B cell (primary cell): Measurements from ENCODE around the gene CELA3A. TPM values are rescaled to one million over a fixed set of nuclear protein-coding genes. Genes with fewer than 3 reads are reported as not detected.

ENCODE experiments used
- ATAC-seq: fragments of 200-7000 bp; cut with Tn5 transposase; one replicate; pipeline ENCODE4 v1.10.0; 2021; ENCODE audit warnings: low read depth, mild to moderate bottlenecking, moderate number of reproducible peaks, moderate library complexity
- CTCF ChIA-PET: fragments of 350-600 bp; sonication (Branson Sonifier 250); formaldehyde crosslinking; loops from one replicate; lab custom pipeline; 2021; ENCODE audit warnings: antibody characterized with exemption, inconsistent platforms; lab: Charles Lee
- POLR2A ChIA-PET: fragments of 350-600 bp; sonication (Branson Sonifier 250); formaldehyde crosslinking; loops from one replicate; lab custom pipeline; 2021; ENCODE audit warnings: antibody characterized with exemption; lab: Charles Lee
- DNase-seq: peaks from one replicate; pipeline ENCODE4 v3.0.0; 2013
- H2AFZ ChIP-seq: 2 replicates; pipeline ENCODE4 v1.6.1; 2012; ENCODE audit warnings: mild to moderate bottlenecking, low read depth, low read length; ENCODE audit not compliant: insufficient read depth, poor library complexity, severe bottlenecking
- H3K27ac ChIP-seq, 2 donors: 1 replicate in 1 of 2; 2 replicates in 1 of 2; pipeline ENCODE4 v1.5.1; 2012 to 2013; ENCODE audit warnings: low read length in 2 of 2, mild to moderate bottlenecking in 2 of 2, moderate library complexity in 1 of 2
- H3K27me3 ChIP-seq, 4 experiments: fragments of 200-600 bp in 1 of 4; sonication (generic) in 1 of 4; replicated peaks in 1 of 4; 1 replicate in 2 of 4; 2 replicates in 2 of 4; pipeline versions ENCODE4 v1.6.1 to v1.7.0; 2013 to 2016; ENCODE audit warnings: low read length in 3 of 4, mild to moderate bottlenecking in 2 of 4, mixed read lengths in 1 of 4, moderate library complexity in 1 of 4; ENCODE audit not compliant: insufficient read depth in 4 of 4, control insufficient read depth in 3 of 4; ENCODE audit errors: control extremely low read depth in 1 of 4
- H3K36me3 ChIP-seq, 2 experiments: replicated peaks in 1 of 2; 1 replicate in 1 of 2; 2 replicates in 1 of 2; pipeline versions ENCODE4 v1.6.1 to v1.7.1; 2013; ENCODE audit warnings: low read length in 1 of 2; ENCODE audit not compliant: insufficient read depth in 2 of 2, control insufficient read depth in 1 of 2; ENCODE audit errors: control extremely low read depth in 1 of 2, extremely low read depth in 1 of 2
- H3K4me1 ChIP-seq, 2 donors: fragments of 200-600 bp in 1 of 2; sonication (generic) in 1 of 2; 1 replicate in 1 of 2; 2 replicates in 1 of 2; pipeline versions ENCODE4 v1.5.1 to v1.6.1; 2013 to 2017; ENCODE audit warnings: low read length in 2 of 2; ENCODE audit not compliant: control insufficient read depth in 2 of 2, insufficient read depth in 2 of 2
- H3K4me2 ChIP-seq: replicated peaks from 2 replicates; pipeline ENCODE3; 2012; ENCODE audit warnings: mild to moderate bottlenecking, low read depth, low read length; ENCODE audit not compliant: poor library complexity, severe bottlenecking
- H3K4me3 ChIP-seq, 5 experiments: fragments of 200-600 bp in 1 of 5; sonication (generic) in 1 of 5; 1 replicate in 3 of 5; 2 replicates in 2 of 5; pipeline versions ENCODE4 v1.5.1 to v1.7.0; 2011 to 2016; ENCODE audit warnings: low read length in 4 of 5, mild to moderate bottlenecking in 4 of 5, low read depth in 2 of 5, control low read depth in 1 of 5, moderate library complexity in 1 of 5; ENCODE audit not compliant: insufficient read depth in 1 of 5; ENCODE audit errors: control extremely low read depth in 1 of 5, extremely low read depth in 1 of 5
- H3K79me2 ChIP-seq: fragments of 200-600 bp; sonication (generic); one replicate; pipeline ENCODE4 v1.6.0; 2016; ENCODE audit warnings: low read length; ENCODE audit not compliant: control insufficient read depth, insufficient read depth
- H3K9ac ChIP-seq: fragments of 200-600 bp; sonication (generic); 2 replicates; pipeline ENCODE4 v1.6.1; 2017; ENCODE audit warnings: mild to moderate bottlenecking, low read length, moderate library complexity
- H3K9me3 ChIP-seq, 3 donors: one replicate each; pipeline versions ENCODE4 v1.6.1 to v1.7.1; 2013; ENCODE audit warnings: low read length in 2 of 3; ENCODE audit not compliant: control insufficient read depth in 2 of 3, insufficient read depth in 1 of 3; ENCODE audit errors: control extremely low read depth in 1 of 3
- H4K20me1 ChIP-seq: 2 replicates; pipeline ENCODE4 v1.6.0; 2012; ENCODE audit warnings: mild to moderate bottlenecking, low read length; ENCODE audit not compliant: insufficient read depth, control insufficient read depth, poor library complexity, severe bottlenecking
- H3K27ac Mint-ChIP-seq: one replicate; pipeline ENCODE4 v1.8.0; 2021; ENCODE audit warnings: mixed read lengths
- H3K27me3 Mint-ChIP-seq: one replicate; pipeline ENCODE4 v1.8.0; 2021; ENCODE audit warnings: mixed read lengths
- H3K4me1 Mint-ChIP-seq: one replicate; pipeline ENCODE4 v1.8.0; 2021; ENCODE audit warnings: mixed read lengths
- H3K4me3 Mint-ChIP-seq: one replicate; pipeline ENCODE4 v1.8.0; 2021; ENCODE audit warnings: mixed read lengths
- H3K9me3 Mint-ChIP-seq: one replicate; pipeline ENCODE4 v1.8.0; 2022; ENCODE audit warnings: mixed read lengths; ENCODE audit not compliant: insufficient read depth
- EZH2 ChIP-seq: IDR thresholded peaks from 2 replicates; pipeline ENCODE4 v1.6.1; 2012; ENCODE audit warnings: borderline replicate concordance, low read depth, mild to moderate bottlenecking, moderate library complexity, low read length; ENCODE audit not compliant: insufficient read depth, poor library complexity, severe bottlenecking
- WGBS: methylation state at CpG from one replicate; pipeline ENCODE4 v1.1.5; 2013; ENCODE audit warnings: missing lambda C conversion rate; ENCODE audit not compliant: insufficient coverage; 5-methylcytosine and 5-hydroxymethylcytosine counted together
- intact Hi-C: fragments of 100-400 bp; cut with micrococcal nuclease; formaldehyde crosslinking; loops from one replicate; pipeline ENCODE4 v1.10.0; 2022
- polyA plus RNA-seq: library from polyadenylated mRNA; depleted of rRNA; stranded (reverse); fragments of >200 nt; gene quantifications from 2 replicates; pipeline ENCODE4 v1.2.3, GENCODE V29; 2012
- total RNA-seq, 2 donors: library from RNA; stranded (reverse); fragments of 120-200 nt in 1 of 2; gene quantifications; 1 replicate in 1 of 2; 2 replicates in 1 of 2; pipeline versions ENCODE4 v1.2.3 to v1.2.4, GENCODE V29; 2013 to 2022
- TF ChIP-seq, protein P1 (sequence below): fragments of 200-600 bp; IDR thresholded peaks from one replicate; pipeline ENCODE4 v1.8.0; 2022; ENCODE audit warnings: antibody characterized with exemption, mild to moderate bottlenecking

The CELA3A gene
- total and polyA plus RNA-seq, 2 donors (not counting 1 experiment from before 2014, with no cell fraction given), result not detected

DNA sequence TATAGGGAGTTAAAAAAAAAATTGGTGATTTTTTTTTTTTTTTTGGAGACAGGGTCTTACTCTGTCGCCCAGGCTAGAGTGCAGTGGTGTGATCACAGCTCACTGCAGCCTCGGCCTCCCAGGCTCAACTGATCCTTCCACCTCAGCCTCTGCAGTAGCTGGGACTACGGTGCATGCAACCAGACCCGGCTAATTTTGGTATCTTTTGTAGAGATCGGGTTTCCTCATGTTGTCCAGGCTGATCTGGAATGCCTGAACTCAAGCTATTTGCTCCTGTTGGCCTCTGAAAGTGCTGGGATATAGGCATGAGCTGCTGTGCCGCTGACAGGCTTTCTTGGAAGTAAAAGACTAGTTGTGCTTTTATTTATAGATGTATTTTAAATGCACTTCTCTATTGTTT lies 54.0 kb downstream of the CELA3A start:
- ATAC-seq (no peak), DNase-seq (no peak)
- Mint-ChIP-seq H3K27me3 (no peaks in the 10 kb centered on the region), H3K4me1 (peaks cover 58% of the 10 kb centered on the region), H3K27ac (no peak overlapping the region), H3K9me3 (no peaks in the 10 kb centered on the region), H3K4me3 (peak overlapping the region; percentile 64)
- peaks cover 80% of the 10 kb centered on the region for H3K79me2 ChIP-seq
- peaks cover 67% of the 10 kb centered on the region for H4K20me1 ChIP-seq
- TF ChIP-seq, protein P1, sequence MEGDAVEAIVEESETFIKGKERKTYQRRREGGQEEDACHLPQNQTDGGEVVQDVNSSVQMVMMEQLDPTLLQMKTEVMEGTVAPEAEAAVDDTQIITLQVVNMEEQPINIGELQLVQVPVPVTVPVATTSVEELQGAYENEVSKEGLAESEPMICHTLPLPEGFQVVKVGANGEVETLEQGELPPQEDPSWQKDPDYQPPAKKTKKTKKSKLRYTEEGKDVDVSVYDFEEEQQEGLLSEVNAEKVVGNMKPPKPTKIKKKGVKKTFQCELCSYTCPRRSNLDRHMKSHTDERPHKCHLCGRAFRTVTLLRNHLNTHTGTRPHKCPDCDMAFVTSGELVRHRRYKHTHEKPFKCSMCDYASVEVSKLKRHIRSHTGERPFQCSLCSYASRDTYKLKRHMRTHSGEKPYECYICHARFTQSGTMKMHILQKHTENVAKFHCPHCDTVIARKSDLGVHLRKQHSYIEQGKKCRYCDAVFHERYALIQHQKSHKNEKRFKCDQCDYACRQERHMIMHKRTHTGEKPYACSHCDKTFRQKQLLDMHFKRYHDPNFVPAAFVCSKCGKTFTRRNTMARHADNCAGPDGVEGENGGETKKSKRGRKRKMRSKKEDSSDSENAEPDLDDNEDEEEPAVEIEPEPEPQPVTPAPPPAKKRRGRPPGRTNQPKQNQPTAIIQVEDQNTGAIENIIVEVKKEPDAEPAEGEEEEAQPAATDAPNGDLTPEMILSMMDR, result no peak
- no peak for TF ChIP-seq EZH2
- peaks cover 58% of the 10 kb centered on the region in 2 donors for H3K4me1 ChIP-seq
- CTCF ChIA-PET, result interaction anchor here (1.2 to 9.3 kb wide), 3 partner anchors 32 to 45 kb away, joined by 3 to 89 read pairs (median 5); no protein-coding TSS in a partner anchor
- intact Hi-C loops, result no loop called here
- peak overlapping the region; percentile 39 for H3K4me2 ChIP-seq
- H3K36me3 ChIP-seq, result peaks cover 5 to 31% of the 10 kb centered on the region in 2 experiments
- WGBS, result 68% methylated on average over 2 of the region's 6 CpGs
- peak overlapping the region; percentile 14 to 25 for H3K27ac ChIP-seq
- H3K4me3 ChIP-seq, result peak overlapping the region in 1 of 5 experiments; percentile 16
- no peak overlapping the region for H2AFZ ChIP-seq
- no peak overlapping the region for H3K9ac ChIP-seq
- no peaks in the 10 kb centered on the region for H3K9me3 ChIP-seq
- POLR2A ChIA-PET, result interaction anchor here (0.7 to 3.8 kb wide), 4 partner anchors 20 to 53 kb away, joined by 3 to 25 read pairs (median 8); no protein-coding TSS in a partner anchor
- H3K27me3 ChIP-seq, result no peaks in the 10 kb centered on the region

DNA sequence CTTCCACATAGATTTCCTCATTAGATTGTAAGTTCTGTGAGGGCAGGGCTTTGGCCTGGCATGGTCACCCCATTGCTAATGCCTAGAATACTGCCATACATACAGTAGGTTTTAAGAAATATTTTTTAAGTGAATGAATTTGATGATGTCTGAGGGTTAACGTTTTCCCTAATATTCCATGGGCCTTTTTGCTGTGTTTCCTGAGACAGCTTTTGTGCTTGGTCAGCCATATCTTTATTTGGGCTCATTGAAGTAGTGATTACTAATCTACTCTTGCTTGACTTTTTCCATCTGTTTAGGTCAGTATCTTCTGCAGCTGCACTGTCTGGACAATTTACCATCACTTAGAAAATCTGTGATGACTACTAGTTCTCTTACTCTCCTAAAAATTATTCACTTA lies 54.6 kb downstream of the CELA3A start:
- no peaks in the 10 kb centered on the region for H3K27me3 ChIP-seq
- ChIA-PET CTCF (interaction anchor here (1.9 to 9.3 kb wide), 2 partner anchors 33 to 44 kb away, joined by 5 to 89 read pairs; no protein-coding TSS in a partner anchor), POLR2A (interaction anchor here (0.7 to 1.5 kb wide), 2 partner anchors 31 to 52 kb away, joined by 7 to 25 read pairs; no protein-coding TSS in a partner anchor)
- no CpG with 5 or more reads among the region's 1 CpG for WGBS
- H3K4me1 ChIP-seq, result peaks cover 62 to 64% of the 10 kb centered on the region in 2 donors
- H4K20me1 ChIP-seq, result peaks cover 73% of the 10 kb centered on the region
- Mint-ChIP-seq H3K9me3 (no peaks in the 10 kb centered on the region), H3K4me1 (peaks cover 62% of the 10 kb centered on the region), H3K27ac (peak overlapping the region; percentile 11), H3K27me3 (no peaks in the 10 kb centered on the region), H3K4me3 (peak overlapping the region; percentile 37)
- DNase-seq (no peak), ATAC-seq (no peak)
- H2AFZ ChIP-seq, result no peak overlapping the region
- H3K4me3 ChIP-seq, result peak overlapping the region in 1 of 5 experiments; percentile 16
- no peak overlapping the region for H3K9ac ChIP-seq
- H3K79me2 ChIP-seq, result peaks cover 86% of the 10 kb centered on the region
- H3K9me3 ChIP-seq, result no peaks in the 10 kb centered on the region
- TF ChIP-seq EZH2, result no peak
- TF ChIP-seq, protein P1, result no peak
- intact Hi-C loops, result loop anchor here (2.0 kb wide), 1 partner anchor 19 kb away; no protein-coding TSS in a partner anchor
- peak overlapping the region in 1 of 2 donors; percentile 15 for H3K27ac ChIP-seq
- H3K36me3 ChIP-seq, result peaks cover 5 to 31% of the 10 kb centered on the region in 2 experiments
- H3K4me2 ChIP-seq, result peak overlapping the region; percentile 39
